ENCODE measurements around the gene PTPN6. TPM values are rescaled to one million over a fixed set of nuclear protein-coding genes. Genes with fewer than 3 reads are reported as not detected.

Gene PTPN6
- total RNA-seq, 1 experiment from 2014 or later: 13.7 TPM

DNA sequence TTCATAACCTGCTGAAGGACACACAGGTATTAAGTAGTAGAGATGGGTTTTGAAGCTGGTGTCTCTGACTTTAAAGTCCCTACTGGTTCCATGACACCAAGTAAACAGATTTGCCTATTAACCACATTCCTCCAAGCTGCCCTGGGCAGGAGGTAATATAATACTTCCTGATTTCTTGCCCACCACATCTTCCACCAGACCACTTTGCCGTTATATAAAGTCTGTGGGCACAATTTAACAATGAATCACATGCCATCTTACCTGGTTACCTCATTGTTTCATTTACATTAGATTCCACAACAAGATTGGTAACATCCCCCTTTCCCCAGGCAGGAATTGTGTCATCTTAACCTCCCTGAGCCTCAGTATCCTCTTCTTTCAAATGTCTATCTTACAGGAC lies 47.4 kb upstream of the PTPN6 start:
- intact Hi-C loops (cut with micrococcal nuclease; ENCODE audit: unreplicated experiment) (no loop called here), in situ Hi-C loops (cut with HindIII; ENCODE audit: low pct_unique_long_range_greater_than_20kb, low sequenced_read_pairs) (no loop called here)
- no peaks in the 10 kb centered on the region; the same call in 1 of the 2 replicates for H3K4me1 ChIP-seq (ENCODE audit: control insufficient read depth, insufficient read depth, low read length)
- H3K4me3 ChIP-seq (ENCODE audit: low read depth in 2 of 2, low read length in 2 of 2): no peak overlapping the region
- DNase-seq (ENCODE audit: low read depth, low spot score) (no peak), ATAC-seq (no peak)
- H3K27me3 ChIP-seq (ENCODE audit: control insufficient read depth, insufficient read depth, low read length): no peaks in the 10 kb centered on the region
- H3K27ac ChIP-seq (ENCODE audit: low read length): no peak overlapping the region
- ChIA-PET CTCF (no interaction called here), POLR2A (no interaction called here)
- no peaks in the 10 kb centered on the region for H3K36me3 ChIP-seq (ENCODE audit: control insufficient read depth, insufficient read depth, low read length)
- TF ChIP-seq CTCF (IDR thresholded peaks at IDR 0.05) (no peak), REST (IDR thresholded peaks at IDR 0.05; ENCODE audit: insufficient read depth in 1 of 2, low read depth in 2 of 2, low read length in 1 of 2) (no peak)
- no TSS peak for BruUV-seq (replicated peaks)
- no peaks in the 10 kb centered on the region for H3K9me3 ChIP-seq (ENCODE audit: control insufficient read depth, insufficient read depth, low read depth, low read length)

- H3K27ac ChIP-seq (ENCODE audit: low read length): peak within 1 kb of the TSS; percentile 91
- peak; percentile 76 for DNase-seq (ENCODE audit: low read depth, low spot score)
- in situ Hi-C loops (cut with HindIII; ENCODE audit: low pct_unique_long_range_greater_than_20kb, low sequenced_read_pairs) (no loop called here), intact Hi-C loops (cut with micrococcal nuclease; ENCODE audit: unreplicated experiment) (no loop called here)
- POLR2A ChIA-PET: interaction anchor here (0.5 to 0.7 kb wide), 3 partner anchors 9 to 371 kb away, joined by 3 to 11 read pairs (median 9); partner anchors contain the start of genes GAPDH and TPI1
- no TSS peak for BruUV-seq (replicated peaks)
- no peaks in the 10 kb centered on the region; the same call in 1 of the 2 replicates for H3K4me1 ChIP-seq (ENCODE audit: control insufficient read depth, insufficient read depth, low read length)
- 0 out of 2 replicates have a peak, but pooled peaks have one; percentile 74 for TF ChIP-seq SIN3A (IDR thresholded peaks at IDR 0.05; ENCODE audit: borderline replicate concordance, insufficient read depth, low read depth, low read length)
- no peak for TF ChIP-seq REST (IDR thresholded peaks at IDR 0.05; ENCODE audit: insufficient read depth in 1 of 2, low read depth in 2 of 2, low read length in 1 of 2)
- TF ChIP-seq CTCF (IDR thresholded peaks at IDR 0.05): no peak
- peak within 1 kb of the TSS; percentile 79 to 89 for H3K4me3 ChIP-seq (ENCODE audit: low read depth in 2 of 2, low read length in 2 of 2)
- no peaks in the 10 kb centered on the region for H3K27me3 ChIP-seq (ENCODE audit: control insufficient read depth, insufficient read depth, low read length)
- ATAC-seq: peak; percentile 98
- H3K9me3 ChIP-seq (ENCODE audit: control insufficient read depth, insufficient read depth, low read depth, low read length): no peaks in the 10 kb centered on the region
- H3K36me3 ChIP-seq (ENCODE audit: control insufficient read depth, insufficient read depth, low read length): no peaks in the 10 kb centered on the region
- CTCF ChIA-PET: no interaction called here
These were observed 46.6 kb upstream of the PTPN6 start, which contains the start of gene LRRC23 for GRCh38 chr12:6904280-6905276. TSS of gene LRRC23 (plus strand) at chr12:6904822. CDS start at chr12:6905634, 812 bp downstream.

All from Panc1 (cell line).